A549 treated with AZD9567 at 1 μM for 4 hours (cell line): ENCODE data around the gene IFNA10. TPM values are rescaled to one million over a fixed set of nuclear protein-coding genes. Genes with fewer than 3 reads are reported as not detected.

Source experiments
- total RNA-seq: library from RNA; stranded (reverse); fragments of 200-300 nt; extraction: Qiagen RNA extraction; gene quantifications from 5 replicates; pipeline ENCODE4 v1.2.3, GENCODE V29; 2022; ENCODE audit not compliant: insufficient read depth

Gene IFNA10
- not detected in 5 replicates for total RNA-seq

GRCh38 chr9:21207043-21207442 lies at the start of gene IFNA10:
Gene IFNA10, minus strand, starts transcription at chr9:21207143. Its CDS starts 46 bp downstream, at chr9:21207097.

GRCh38 chr9:21239911-21240310 lies 33.0 kb upstream of the IFNA10 start, which contains the start of gene IFNA14:
Gene IFNA14, minus strand, starts transcription at chr9:21240005. Its CDS starts 70 bp downstream, at chr9:21239935.

GRCh38 chr9:21228122-21228521 lies 21.2 kb upstream of the IFNA10 start, which contains the start of gene IFNA17:
Gene IFNA17, minus strand, starts transcription at chr9:21228222. Its CDS starts 49 bp downstream, at chr9:21228173.

GRCh38 chr9:21217211-21217610 lies 10.3 kb upstream of the IFNA10 start, which contains the start of gene IFNA16:
Gene IFNA16, minus strand, starts transcription at chr9:21217311. Its CDS starts 6 bp downstream, at chr9:21217305.

GRCh38 chr9:21202105-21202504 lies 4.8 kb downstream of the IFNA10 start, which contains the start of gene IFNA7:
Gene IFNA7, minus strand, starts transcription at chr9:21202205. Its CDS starts 40 bp downstream, at chr9:21202165.

GRCh38 chr9:21187487-21187886 lies 19.5 kb downstream of the IFNA10 start, which contains the start of gene IFNA4:
Gene IFNA4, minus strand, starts transcription at chr9:21187587. Its CDS starts 56 bp downstream, at chr9:21187531.

GRCh38 chr9:21166560-21166959 lies 40.4 kb downstream of the IFNA10 start, which contains the start of gene IFNA21:
Gene IFNA21, minus strand, starts transcription at chr9:21166660. Its CDS starts 48 bp downstream, at chr9:21166612.

Other genes with a start within 250 kb of the IFNA10 start
- gene HACD4, start 175.5 kb downstream of the IFNA10 start, total RNA-seq: 0.60 to 0.99 TPM (median 0.96 TPM) in 5 replicates
- gene IFNB1, start 129.2 kb downstream of the IFNA10 start, total RNA-seq: not detected in 5 replicates
- gene IFNW1, start 65.3 kb downstream of the IFNA10 start, total RNA-seq: not detected in 5 replicates
- not detected in 5 replicates for gene IFNA21, start 40.5 kb downstream of the IFNA10 start, total RNA-seq
- gene IFNA4, start 19.6 kb downstream of the IFNA10 start, total RNA-seq: not detected in 5 replicates
- not detected in 5 replicates for gene IFNA7, start 4.9 kb downstream of the IFNA10 start, total RNA-seq
- gene IFNA16, start 10.2 kb upstream of the IFNA10 start, total RNA-seq: not detected in 5 replicates
- gene IFNA17, start 21.1 kb upstream of the IFNA10 start, total RNA-seq: not detected in 5 replicates
- gene IFNA14, start 32.9 kb upstream of the IFNA10 start, total RNA-seq: not detected in 5 replicates
- not detected in 5 replicates for gene IFNA5, start 98.2 kb upstream of the IFNA10 start, total RNA-seq
- 13.9 to 17.9 TPM (median 17.6 TPM) in 5 replicates for gene KLHL9, start 128.3 kb upstream of the IFNA10 start, total RNA-seq
- gene IFNA6, start 143.7 kb upstream of the IFNA10 start, total RNA-seq: not detected in 5 replicates
- not detected in 5 replicates for gene IFNA13, start 160.9 kb upstream of the IFNA10 start, total RNA-seq
- not detected in 5 replicates for gene IFNA2, start 178.3 kb upstream of the IFNA10 start, total RNA-seq
- gene IFNA8, start 202.0 kb upstream of the IFNA10 start, total RNA-seq: not detected in 5 replicates
- gene IFNA1, start 233.3 kb upstream of the IFNA10 start, total RNA-seq: not detected in 5 replicates